Mucosa of rectum (tissue), 2 donors: Measurements from ENCODE around the gene TMX2.

Source experiments
- H3K27ac ChIP-seq, 2 donors: one replicate each; pipeline ENCODE4 v1.7.0; 2013; ENCODE audit warnings: inconsistent platforms in 2 of 2, low read depth in 2 of 2, low read length in 2 of 2
- H3K27me3 ChIP-seq, 2 donors: one replicate each; pipeline ENCODE4 v1.7.0; 2013; ENCODE audit warnings: low read length in 2 of 2; ENCODE audit not compliant: control insufficient read depth in 2 of 2, insufficient read depth in 2 of 2
- H3K36me3 ChIP-seq, 2 donors: one replicate each; pipeline ENCODE4 v1.7.0; 2013; ENCODE audit warnings: low read length in 2 of 2; ENCODE audit not compliant: control insufficient read depth in 2 of 2, insufficient read depth in 2 of 2
- H3K4me1 ChIP-seq, 2 donors: one replicate each; pipeline ENCODE4 v1.7.0; 2013; ENCODE audit warnings: low read length in 2 of 2, mild to moderate bottlenecking in 1 of 2; ENCODE audit not compliant: control insufficient read depth in 2 of 2, insufficient read depth in 2 of 2
- H3K4me3 ChIP-seq, 2 donors: one replicate each; pipeline ENCODE4 v1.7.0; 2013; ENCODE audit warnings: low read length in 2 of 2
- H3K9ac ChIP-seq, 2 donors: one replicate each; pipeline ENCODE4 v1.7.0; 2013; ENCODE audit warnings: low read length in 2 of 2, low read depth in 1 of 2, mild to moderate bottlenecking in 1 of 2
- H3K9me3 ChIP-seq, 2 donors: one replicate each; pipeline ENCODE4 v1.7.0; 2013; ENCODE audit warnings: low read length in 2 of 2; ENCODE audit not compliant: control insufficient read depth in 2 of 2
- donor health status: healthy.
- donor health status: Normal muscosa, but diverticular disease.

Gene TMX2

DNA sequence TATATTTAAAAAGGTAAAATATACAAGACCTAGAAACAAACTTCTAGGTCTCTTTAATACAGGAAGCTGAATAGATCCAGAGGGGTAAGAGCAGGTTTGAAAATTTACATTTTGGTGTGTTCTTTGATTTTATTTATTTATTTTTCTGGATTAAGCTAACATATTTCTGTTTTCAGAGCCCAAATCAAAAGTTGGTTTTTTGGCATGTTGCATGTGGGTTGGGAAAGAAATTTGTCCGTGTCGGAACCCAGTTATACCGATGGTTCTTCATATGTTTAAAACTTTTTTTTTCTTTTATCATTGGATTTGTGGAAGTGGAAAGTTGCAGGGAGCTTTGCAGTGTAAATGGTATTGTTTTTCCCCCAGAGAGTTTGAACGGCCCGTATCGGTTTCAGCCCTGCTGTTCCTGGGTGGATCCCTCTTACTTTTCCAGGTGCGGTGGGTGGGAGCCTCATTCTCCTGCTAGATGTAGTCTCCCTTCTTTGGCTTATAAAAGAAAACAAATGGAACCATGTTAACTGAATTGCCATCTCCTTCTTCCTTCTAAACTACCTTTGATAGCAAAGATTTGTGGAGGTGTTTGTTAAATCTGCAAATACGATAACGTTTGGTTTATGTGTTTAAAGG, 50.0 kb downstream of the TMX2 start:
- H3K4me1 ChIP-seq, result peaks cover 6 to 16% of the 10 kb centered on the region in 2 donors
- H3K9ac ChIP-seq, result peak overlapping the region; percentile 89 to 98
- H3K27me3 ChIP-seq, result no peaks in the 10 kb centered on the region
- peak overlapping the region; percentile 87 to 98 for H3K4me3 ChIP-seq
- no peaks in the 10 kb centered on the region for H3K9me3 ChIP-seq
- H3K36me3 ChIP-seq, result peaks cover 0 to 2% of the 10 kb centered on the region in 2 donors
- H3K27ac ChIP-seq, result peak overlapping the region; percentile 93 to 99

DNA sequence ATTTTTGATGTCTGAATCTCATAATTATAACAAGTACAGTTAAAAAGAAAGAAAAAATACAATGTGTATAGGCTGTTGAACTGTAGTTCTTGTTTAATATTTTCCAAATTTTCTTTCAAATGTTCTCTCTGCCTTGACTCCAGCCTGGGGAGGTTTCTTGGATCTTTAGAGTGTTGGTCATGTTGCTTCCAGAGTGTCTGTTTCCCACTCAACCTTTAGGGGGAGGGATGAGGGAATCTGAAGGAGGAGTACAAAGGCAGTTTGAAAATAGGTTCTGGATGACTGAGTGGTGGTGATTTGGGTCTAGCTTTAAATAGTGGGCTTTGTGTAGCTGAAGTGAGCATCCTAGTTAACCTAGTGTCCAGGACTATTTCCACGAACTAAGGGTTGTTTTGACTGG, 51.2 kb downstream of the TMX2 start:
- peaks cover 6 to 16% of the 10 kb centered on the region in 2 donors for H3K4me1 ChIP-seq
- H3K4me3 ChIP-seq, result peak overlapping the region; percentile 87 to 98
- peak overlapping the region; percentile 89 to 98 for H3K9ac ChIP-seq
- H3K9me3 ChIP-seq, result no peaks in the 10 kb centered on the region
- H3K27me3 ChIP-seq, result no peaks in the 10 kb centered on the region
- H3K36me3 ChIP-seq, result peaks cover 0 to 3% of the 10 kb centered on the region in 2 donors
- H3K27ac ChIP-seq, result peak overlapping the region; percentile 93 to 99

DNA sequence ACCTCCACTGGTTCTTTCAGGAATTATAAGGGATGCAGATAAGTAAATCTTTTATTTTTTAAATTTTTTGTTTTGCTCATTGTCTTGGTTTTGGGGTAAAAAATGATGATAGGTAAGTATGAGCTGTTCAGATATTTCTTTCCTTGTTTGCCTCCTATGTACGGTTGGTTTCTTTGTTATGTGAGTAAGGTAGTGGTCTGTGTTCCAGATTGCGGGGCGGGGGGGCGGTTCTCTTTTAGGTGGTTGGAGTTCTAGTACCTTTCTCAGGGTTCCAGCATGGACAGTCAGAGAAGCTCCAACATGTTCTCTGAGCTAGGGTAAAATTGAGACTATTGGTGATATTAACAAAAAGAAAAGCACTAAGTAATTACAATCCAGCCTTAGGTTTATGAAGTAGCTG, 51.6 kb downstream of the TMX2 start:
- H3K9ac ChIP-seq, result peak overlapping the region; percentile 89 to 98
- H3K27me3 ChIP-seq, result no peaks in the 10 kb centered on the region
- H3K36me3 ChIP-seq, result peaks cover 0 to 3% of the 10 kb centered on the region in 2 donors
- H3K4me3 ChIP-seq, result peak overlapping the region; percentile 87 to 98
- peaks cover 6 to 16% of the 10 kb centered on the region in 2 donors for H3K4me1 ChIP-seq
- H3K9me3 ChIP-seq, result no peaks in the 10 kb centered on the region
- peak overlapping the region; percentile 93 to 99 for H3K27ac ChIP-seq

DNA sequence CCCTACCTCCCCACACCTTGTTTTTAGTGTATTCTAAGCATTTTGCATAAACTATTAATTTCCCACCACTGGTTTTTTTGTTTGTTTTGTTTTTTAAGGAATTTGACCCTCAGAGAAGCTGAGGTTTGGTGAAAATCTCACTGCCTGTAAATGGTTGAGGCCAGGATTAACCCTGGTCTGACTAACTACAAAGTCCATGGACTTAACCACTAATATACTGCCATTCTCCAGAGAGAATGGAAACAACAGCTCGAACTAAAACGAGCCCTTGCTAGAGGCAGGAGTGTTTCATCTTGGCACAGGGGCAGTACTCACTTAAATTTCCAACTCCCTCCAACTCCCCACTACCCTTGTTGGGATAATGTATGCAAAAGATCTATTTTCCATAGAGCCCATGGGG, 52.2 kb downstream of the TMX2 start:
- H3K9me3 ChIP-seq, result no peaks in the 10 kb centered on the region
- no peaks in the 10 kb centered on the region for H3K27me3 ChIP-seq
- peaks cover 0 to 3% of the 10 kb centered on the region in 2 donors for H3K36me3 ChIP-seq
- peak overlapping the region; percentile 14 to 98 for H3K9ac ChIP-seq
- H3K4me1 ChIP-seq, result peaks cover 11 to 16% of the 10 kb centered on the region in 2 donors
- peak overlapping the region; percentile 87 to 98 for H3K4me3 ChIP-seq
- H3K27ac ChIP-seq, result peak overlapping the region; percentile 25 to 99

DNA sequence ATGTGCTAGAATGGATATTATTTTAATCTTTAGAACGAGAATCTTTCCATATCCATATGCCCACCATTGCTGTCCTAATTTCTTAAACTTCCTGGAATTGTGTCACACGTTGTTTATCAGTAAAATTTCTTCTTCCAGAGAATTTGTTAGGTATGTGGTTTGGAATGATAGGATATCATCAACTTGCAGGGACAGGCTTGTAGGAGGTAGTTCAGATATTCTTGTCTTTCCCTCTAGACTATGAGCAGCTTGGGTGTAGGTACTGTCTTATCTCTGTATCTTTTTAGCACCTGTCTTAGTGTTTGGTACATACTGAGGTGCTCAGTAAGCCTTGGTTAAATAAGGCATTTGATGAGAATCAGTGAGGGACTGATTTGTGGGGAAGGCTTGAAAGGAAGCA, 52.6 kb downstream of the TMX2 start:
- H3K9me3 ChIP-seq, result no peaks in the 10 kb centered on the region
- peaks cover 0 to 3% of the 10 kb centered on the region in 2 donors for H3K36me3 ChIP-seq
- H3K4me1 ChIP-seq, result peaks cover 11 to 16% of the 10 kb centered on the region in 2 donors
- H3K27ac ChIP-seq, result peak overlapping the region; percentile 25 to 99
- no peaks in the 10 kb centered on the region for H3K27me3 ChIP-seq
- peak overlapping the region; percentile 87 to 98 for H3K4me3 ChIP-seq
- H3K9ac ChIP-seq, result peak overlapping the region; percentile 14 to 98

DNA sequence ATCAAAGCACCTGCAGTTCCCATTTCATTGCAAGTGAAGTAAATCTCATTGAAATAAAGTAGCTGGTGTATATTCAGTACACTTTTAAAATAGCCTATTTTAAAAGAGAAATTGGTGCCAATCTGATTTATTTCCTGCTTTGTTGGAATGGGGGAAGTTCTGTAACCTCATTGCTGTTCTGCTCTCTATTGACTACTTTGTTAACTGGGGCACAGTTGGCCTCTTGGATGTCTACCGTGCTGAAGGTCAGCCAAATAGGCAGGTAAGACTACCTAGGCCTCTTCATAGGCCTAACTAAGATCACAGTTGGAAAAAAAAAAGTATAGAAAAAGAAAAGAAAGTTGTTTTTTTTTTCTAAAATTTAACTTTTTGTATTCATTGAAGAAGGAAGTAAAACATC, 58.4 kb downstream of the TMX2 start:
- H3K4me1 ChIP-seq, result peaks cover 18 to 35% of the 10 kb centered on the region in 2 donors
- H3K27ac ChIP-seq, result no peak overlapping the region
- no peak overlapping the region for H3K4me3 ChIP-seq
- H3K27me3 ChIP-seq, result no peaks in the 10 kb centered on the region
- H3K36me3 ChIP-seq, result peaks cover 0 to 3% of the 10 kb centered on the region in 2 donors
- H3K9ac ChIP-seq, result no peak overlapping the region
- H3K9me3 ChIP-seq, result no peaks in the 10 kb centered on the region

DNA sequence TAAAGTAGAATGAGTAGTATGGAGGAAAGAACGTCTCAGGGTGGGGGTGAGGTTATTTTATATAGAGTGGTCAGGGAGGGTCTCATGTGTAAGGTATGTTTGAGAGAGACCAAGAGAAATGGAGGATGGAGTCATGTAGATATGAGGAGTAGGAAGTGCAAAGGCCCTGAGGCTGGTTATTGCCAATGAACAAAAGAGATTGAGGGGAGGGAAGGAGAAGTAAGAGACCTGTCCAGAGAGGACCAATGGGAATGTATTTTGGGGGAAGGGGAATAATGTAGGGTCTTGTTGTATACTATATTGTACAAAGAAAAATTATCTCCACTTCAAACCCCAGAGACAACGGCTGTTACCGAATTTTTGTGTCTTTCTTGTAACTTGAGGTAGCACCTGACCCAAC, 59.0 kb downstream of the TMX2 start:
- H3K9ac ChIP-seq, result no peak overlapping the region
- H3K9me3 ChIP-seq, result no peaks in the 10 kb centered on the region
- no peaks in the 10 kb centered on the region for H3K27me3 ChIP-seq
- peaks cover 24 to 39% of the 10 kb centered on the region in 2 donors for H3K4me1 ChIP-seq
- H3K27ac ChIP-seq, result no peak overlapping the region
- H3K4me3 ChIP-seq, result no peak overlapping the region
- peaks cover 0 to 3% of the 10 kb centered on the region in 2 donors for H3K36me3 ChIP-seq

DNA sequence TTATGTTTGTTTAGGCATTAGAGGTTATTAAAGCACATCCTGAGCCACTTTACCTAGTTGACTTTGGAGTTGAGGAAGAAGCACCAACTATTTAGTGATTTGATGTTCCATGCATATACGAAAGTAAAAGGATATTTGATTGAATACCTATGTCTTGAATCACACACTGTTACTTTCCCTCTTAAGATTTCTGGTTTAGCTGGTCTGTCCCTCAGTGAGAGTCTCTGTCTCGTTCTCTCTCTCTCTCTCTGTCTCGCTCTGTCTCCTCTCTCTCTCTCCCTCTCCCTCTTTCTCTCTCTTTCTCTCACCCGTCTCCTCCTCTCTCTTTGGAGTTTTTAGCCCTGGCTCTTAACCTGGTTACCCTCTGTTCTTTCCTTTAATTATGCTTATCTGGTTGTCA, 60.2 kb downstream of the TMX2 start:
- Histone ChIP-seq H3K36me3 (no peaks in the 10 kb centered on the region), H3K27me3 (no peaks in the 10 kb centered on the region), H3K9me3 (no peaks in the 10 kb centered on the region), H3K4me1 (peaks cover 36 to 50% of the 10 kb centered on the region in 2 donors), H3K9ac (no peak overlapping the region), H3K4me3 (no peak overlapping the region), H3K27ac (no peak overlapping the region)

DNA sequence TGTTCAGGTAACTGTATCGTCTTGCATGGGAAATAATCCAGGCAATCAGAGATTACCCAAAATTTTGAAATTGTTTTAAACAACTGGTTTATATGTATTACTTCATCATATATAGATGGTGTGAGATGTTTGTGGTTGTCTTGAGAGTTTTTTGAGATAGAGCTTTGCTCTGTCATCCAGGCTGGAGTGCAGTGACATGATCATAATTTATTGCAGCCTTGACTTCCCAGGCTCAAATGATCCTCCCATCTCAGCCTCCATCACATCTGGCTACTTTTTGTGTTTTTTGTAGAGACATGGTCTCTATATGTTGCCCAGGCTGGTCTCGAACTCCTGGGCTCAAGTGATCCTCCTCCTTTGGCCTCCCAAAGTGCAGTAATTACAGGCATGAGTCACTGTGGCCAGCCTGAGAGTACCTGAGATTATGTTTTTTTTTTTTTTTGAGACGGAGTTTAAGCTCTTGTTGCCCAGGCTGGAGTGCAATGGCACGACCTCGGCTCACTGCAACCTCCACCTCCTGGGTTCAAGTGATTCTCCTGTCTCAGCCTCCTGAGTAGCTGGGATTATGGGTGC, 60.7 kb downstream of the TMX2 start:
- H3K9ac ChIP-seq, result no peak overlapping the region
- H3K4me3 ChIP-seq, result no peak overlapping the region
- no peaks in the 10 kb centered on the region for H3K27me3 ChIP-seq
- H3K27ac ChIP-seq, result no peak overlapping the region
- H3K9me3 ChIP-seq, result no peaks in the 10 kb centered on the region
- no peaks in the 10 kb centered on the region for H3K36me3 ChIP-seq
- H3K4me1 ChIP-seq, result peaks cover 41 to 55% of the 10 kb centered on the region in 2 donors

DNA sequence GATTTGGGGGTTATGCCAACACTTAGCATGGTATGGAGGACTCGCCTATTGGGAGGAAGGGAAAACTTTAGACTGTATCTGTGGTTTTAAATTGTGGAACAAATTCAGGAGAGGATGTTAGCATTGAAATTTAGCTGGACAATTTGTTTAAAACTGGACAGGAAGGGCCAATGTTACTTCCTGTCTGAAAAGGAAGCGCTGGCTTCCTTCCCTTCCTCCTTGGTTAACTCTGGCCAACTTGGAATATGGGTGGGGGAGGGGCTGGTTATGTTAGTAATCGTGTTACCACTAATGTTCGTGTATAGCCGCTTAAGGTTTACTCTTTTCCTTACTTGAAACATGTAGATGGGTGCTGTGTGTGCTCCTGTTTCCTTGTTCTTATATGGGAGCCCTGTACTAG, 63.1 kb downstream of the TMX2 start:
- no peaks in the 10 kb centered on the region for H3K9me3 ChIP-seq
- peak overlapping the region in 1 of 2 donors; percentile 45 for H3K9ac ChIP-seq
- no peaks in the 10 kb centered on the region for H3K27me3 ChIP-seq
- no peaks in the 10 kb centered on the region for H3K36me3 ChIP-seq
- peaks cover 49 to 79% of the 10 kb centered on the region in 2 donors for H3K4me1 ChIP-seq
- H3K27ac ChIP-seq, result peak overlapping the region; percentile 94 to 95
- H3K4me3 ChIP-seq, result peak overlapping the region; percentile 12 to 37
